ENCODE results near the gene DR1.
"Not testable (repeated sequence)": the region's sequence is repeated elsewhere in the genome, so short reads cannot be mapped to it uniquely, and the experiment has no call there.

Gene DR1

GRCh38 chr1:93339171-93339697 lies 6.5 kb upstream of the DR1 start:
- DNase-seq (ENCODE audit: low read depth in 2 of 2, low spot score in 1 of 2) = no peak

DNA sequence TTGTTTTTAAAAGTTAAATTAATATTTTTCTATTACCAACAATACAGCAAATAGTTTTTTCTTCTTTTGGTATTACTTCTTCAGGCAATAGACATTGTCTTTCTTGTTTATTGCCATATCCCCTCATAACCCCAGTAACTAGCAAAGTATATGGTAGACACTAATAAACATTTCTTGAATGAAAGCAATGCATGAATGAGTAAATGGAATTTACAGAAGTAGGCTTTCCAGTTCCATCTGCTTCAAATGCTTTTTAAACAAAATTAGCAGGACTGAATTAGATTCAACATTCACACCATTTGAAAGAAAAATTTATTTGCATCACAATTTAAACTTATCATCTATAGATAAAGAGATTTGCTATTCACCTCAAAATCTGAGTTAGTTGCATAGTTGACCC lies 5.6 kb upstream of the DR1 start:
- DNase-seq (ENCODE audit: low read depth in 2 of 2, low spot score in 1 of 2) = no peak

DNA sequence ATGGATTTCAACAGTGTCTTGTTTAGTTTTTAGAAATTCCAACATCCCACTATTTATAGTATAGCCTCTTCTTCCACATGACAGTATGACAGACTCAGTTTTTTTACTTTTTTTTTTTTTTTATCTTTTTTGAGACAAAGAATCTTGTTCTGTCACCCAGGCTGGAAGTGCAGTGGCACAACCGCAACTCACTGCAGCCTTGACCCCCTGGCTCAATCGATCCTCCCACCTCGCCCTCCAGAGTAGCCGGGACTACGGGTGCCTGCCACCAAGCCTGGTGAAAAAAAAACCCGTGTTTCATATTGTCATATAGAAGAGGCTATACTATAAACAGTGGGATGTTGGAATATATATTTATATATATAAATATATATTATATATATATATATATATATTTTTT lies 1.2 kb upstream of the DR1 start:
- DNase-seq (ENCODE audit: low read depth in 2 of 2, low spot score in 1 of 2) = no peak

GRCh38 chr1:93344886-93345632 lies 648 bp upstream of the DR1 start:
- DNase-seq (ENCODE audit: low read depth in 2 of 2, low spot score in 1 of 2) = no peak

DNA sequence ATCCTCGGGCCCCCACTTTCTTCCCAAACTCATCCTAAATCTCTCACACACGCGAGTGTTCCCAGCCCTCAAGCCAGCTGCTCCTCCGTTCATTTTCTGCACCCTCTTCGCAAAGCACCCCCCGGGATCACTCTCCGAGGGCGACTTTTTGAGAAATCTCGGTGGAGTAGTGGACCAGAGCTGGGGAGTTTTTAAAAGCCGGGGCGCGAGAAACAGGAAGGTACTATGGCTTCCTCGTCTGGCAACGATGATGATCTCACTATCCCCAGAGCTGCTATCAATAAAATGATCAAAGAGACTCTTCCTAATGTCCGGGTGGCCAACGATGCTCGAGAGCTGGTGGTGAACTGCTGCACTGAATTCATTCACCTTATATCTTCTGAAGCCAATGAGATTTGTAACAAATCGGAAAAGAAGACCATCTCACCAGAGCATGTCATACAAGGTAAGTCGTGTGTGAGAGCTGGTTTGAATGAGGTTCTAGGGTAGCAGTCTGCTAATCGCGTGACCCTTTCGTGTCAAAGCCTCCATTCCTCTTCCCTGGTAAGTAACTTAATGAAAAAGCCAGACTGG lies 800 bp downstream of the DR1 start:
- peak; percentile 9 to 11 for DNase-seq (ENCODE audit: low read depth in 2 of 2, low spot score in 1 of 2)

DNA sequence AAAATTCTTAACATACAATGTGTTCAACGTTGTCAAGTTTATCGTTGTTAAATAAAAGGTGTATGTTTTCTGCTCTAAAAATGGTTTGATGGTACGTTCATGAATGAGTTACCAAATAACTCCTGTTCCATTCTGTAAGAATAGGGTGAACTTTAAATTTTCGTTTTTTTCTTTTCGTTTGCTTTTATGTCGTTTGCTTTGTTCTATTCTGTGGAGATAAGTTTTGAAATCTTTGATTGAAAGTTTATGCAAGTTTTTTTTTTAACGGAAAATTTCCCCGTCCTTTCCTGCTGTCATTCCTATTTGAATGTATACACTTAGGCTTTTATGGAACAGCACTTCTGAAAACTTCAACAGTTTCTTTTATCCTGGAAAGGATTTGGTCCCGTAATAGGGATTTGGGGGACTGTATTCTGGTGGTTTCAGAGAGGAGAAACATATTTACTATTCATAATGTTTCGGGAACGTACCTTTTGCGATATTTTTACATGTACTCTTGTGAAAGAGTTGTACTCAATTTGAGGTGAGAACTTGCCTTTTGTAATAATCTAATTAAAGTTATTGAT lies 1.7 kb downstream of the DR1 start:
- no peak for DNase-seq (ENCODE audit: low read depth in 2 of 2, low spot score in 1 of 2)

- no peak for DNase-seq (ENCODE audit: low read depth in 2 of 2, low spot score in 1 of 2)
Measured at GRCh38 chr1:93348104-93348728, 2.5 kb downstream of the DR1 start.

GRCh38 chr1:93349231-93350135 lies 3.8 kb downstream of the DR1 start:
- no peak for DNase-seq (ENCODE audit: low read depth in 2 of 2, low spot score in 1 of 2)

- DNase-seq (ENCODE audit: low read depth in 2 of 2, low spot score in 1 of 2) = no peak
Measured at GRCh38 chr1:93350322-93350721, 4.6 kb downstream of the DR1 start.

- no peak for DNase-seq (ENCODE audit: low read depth in 2 of 2, low spot score in 1 of 2)
Measured at GRCh38 chr1:93350875-93351274, 5.2 kb downstream of the DR1 start.

DNA sequence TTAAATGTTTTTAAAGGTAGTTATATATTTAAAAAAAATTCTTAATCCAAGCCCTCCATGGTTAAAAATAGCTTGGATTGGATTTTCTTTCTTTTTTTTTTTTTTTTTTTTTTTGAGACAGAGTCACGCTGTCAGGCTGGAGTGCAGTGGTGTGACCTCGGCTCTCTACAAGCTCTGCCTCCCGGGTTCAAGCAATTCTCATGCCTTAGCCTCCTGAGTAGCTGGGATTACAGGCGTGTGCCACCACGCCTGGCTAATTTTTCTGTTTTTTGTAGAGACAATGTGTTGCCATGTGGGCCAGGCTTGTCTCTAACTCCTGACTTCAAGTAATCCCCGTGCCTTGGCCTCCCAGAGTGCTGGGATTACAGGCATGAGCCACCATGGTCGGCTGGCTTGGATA lies 5.6 kb downstream of the DR1 start:
- DNase-seq (ENCODE audit: low read depth in 2 of 2, low spot score in 1 of 2) = not testable (repeated sequence)

DNA sequence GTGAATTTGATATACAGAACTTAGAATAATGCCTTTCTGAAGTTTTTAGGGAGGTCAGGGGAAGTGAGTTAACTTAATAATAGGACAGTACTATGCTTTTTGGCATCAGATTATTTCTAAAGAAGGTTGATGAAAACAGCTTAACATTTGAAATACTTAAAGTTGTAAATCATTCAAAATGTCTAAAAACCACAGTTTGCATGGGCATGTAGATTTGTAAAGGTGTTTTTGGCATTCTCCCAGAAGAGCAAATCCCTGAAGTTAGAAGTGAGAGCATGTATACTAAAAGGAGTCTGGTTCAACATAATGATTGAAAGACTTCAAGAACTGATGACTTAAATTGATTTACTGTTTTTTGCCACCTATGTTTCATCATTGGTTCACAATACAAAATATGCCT lies 6.7 kb downstream of the DR1 start:
- no peak for DNase-seq (ENCODE audit: low read depth in 2 of 2, low spot score in 1 of 2)

GRCh38 chr1:93353286-93353685 lies 7.6 kb downstream of the DR1 start:
- no peak for DNase-seq (ENCODE audit: low read depth in 2 of 2, low spot score in 1 of 2)

GRCh38 chr1:93354749-93355148 lies 9.0 kb downstream of the DR1 start:
- no peak for DNase-seq (ENCODE audit: low read depth in 2 of 2, low spot score in 1 of 2)

GRCh38 chr1:93357242-93357641 lies 11.5 kb downstream of the DR1 start:
- DNase-seq (ENCODE audit: low read depth in 2 of 2, low spot score in 1 of 2) = no peak

DNA sequence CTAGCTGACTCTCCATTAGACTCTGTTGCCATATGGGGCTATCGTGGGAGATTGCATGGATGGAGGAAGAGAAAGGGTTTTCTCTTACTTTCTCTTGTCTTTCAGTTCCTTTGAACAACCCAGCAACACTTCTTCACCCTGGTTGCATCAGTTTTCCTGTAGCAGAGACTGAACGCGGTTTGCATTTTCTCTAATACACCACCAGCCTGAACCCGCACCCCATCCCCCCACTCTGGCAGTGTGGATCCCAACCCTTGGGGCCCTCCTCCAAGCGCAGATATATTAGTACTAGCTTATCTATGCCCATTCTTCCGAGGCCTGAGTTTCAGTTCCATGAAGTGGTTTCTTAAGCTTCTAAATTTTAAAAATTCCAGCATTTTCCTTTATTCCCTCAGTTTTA lies 12.6 kb downstream of the DR1 start:
- no peak for DNase-seq (ENCODE audit: low read depth in 2 of 2, low spot score in 1 of 2)

GRCh38 chr1:93360111-93360510 lies 14.4 kb downstream of the DR1 start:
- no peak for DNase-seq (ENCODE audit: low read depth in 2 of 2, low spot score in 1 of 2)

GRCh38 chr1:93362237-93362636 lies 16.5 kb downstream of the DR1 start:
- DNase-seq (ENCODE audit: low read depth in 2 of 2, low spot score in 1 of 2) = no peak

GRCh38 chr1:93365813-93366212 lies 20.1 kb downstream of the DR1 start:
- DNase-seq (ENCODE audit: low read depth in 2 of 2, low spot score in 1 of 2) = no peak

- DNase-seq (ENCODE audit: low read depth in 2 of 2, low spot score in 1 of 2) = no peak
Measured at GRCh38 chr1:93369734-93370133, 24.0 kb downstream of the DR1 start.
